ENCODE data around the gene PGAP1. TPM values are rescaled to one million over a fixed set of nuclear protein-coding genes. Genes with fewer than 3 reads are reported as not detected.

The PGAP1 gene
- total RNA-seq, 1 experiment from 2014 or later, result 6.1 TPM

GRCh38 chr2:196959734-196960338 is 33.3 kb upstream of the PGAP1 start:
- Histone ChIP-seq H3K36me3 (replicated peaks; ENCODE audit: control insufficient read depth, insufficient read depth, low read length) (no peaks in the 10 kb centered on the region), H3K27me3 (ENCODE audit: control insufficient read depth, insufficient read depth, low read length) (no peaks in the 10 kb centered on the region), H3K4me3 (ENCODE audit: insufficient read depth, low read depth, low read length) (no peak overlapping the region)
- DNase-seq, result no peak

- Histone ChIP-seq H3K36me3 (replicated peaks; ENCODE audit: control insufficient read depth, insufficient read depth, low read length) (no peaks in the 10 kb centered on the region), H3K4me3 (ENCODE audit: insufficient read depth, low read depth, low read length) (no peak overlapping the region), H3K27me3 (ENCODE audit: control insufficient read depth, insufficient read depth, low read length) (no peaks in the 10 kb centered on the region)
- DNase-seq, result no peak
Observed at GRCh38 chr2:196959281-196959680, 32.8 kb upstream of the PGAP1 start.

GRCh38 chr2:196957881-196958525 is 31.5 kb upstream of the PGAP1 start:
- no peaks in the 10 kb centered on the region for H3K36me3 ChIP-seq (replicated peaks; ENCODE audit: control insufficient read depth, insufficient read depth, low read length)
- no peak overlapping the region for H3K4me3 ChIP-seq (ENCODE audit: insufficient read depth, low read depth, low read length)
- no peak for DNase-seq
- no peaks in the 10 kb centered on the region for H3K27me3 ChIP-seq (ENCODE audit: control insufficient read depth, insufficient read depth, low read length)

GRCh38 chr2:196957442-196957841 is 30.9 kb upstream of the PGAP1 start:
- no peaks in the 10 kb centered on the region for H3K36me3 ChIP-seq (replicated peaks; ENCODE audit: control insufficient read depth, insufficient read depth, low read length)
- no peak for DNase-seq

GRCh38 chr2:196956069-196956468 is 29.6 kb upstream of the PGAP1 start:
- no peak overlapping the region for H3K4me3 ChIP-seq (ENCODE audit: insufficient read depth, low read depth, low read length)
- no peaks in the 10 kb centered on the region for H3K27me3 ChIP-seq (ENCODE audit: control insufficient read depth, insufficient read depth, low read length)
- DNase-seq, result no peak
- H3K36me3 ChIP-seq (replicated peaks; ENCODE audit: control insufficient read depth, insufficient read depth, low read length), result no peaks in the 10 kb centered on the region

More at GRCh38 chr2:196957442-196957841, 30.9 kb upstream of the PGAP1 start:
- Histone ChIP-seq H3K27me3 (ENCODE audit: control insufficient read depth, insufficient read depth, low read length) (no peaks in the 10 kb centered on the region), H3K4me3 (ENCODE audit: insufficient read depth, low read depth, low read length) (no peak overlapping the region)

- DNase-seq, result no peak
- no peaks in the 10 kb centered on the region for H3K27me3 ChIP-seq (ENCODE audit: control insufficient read depth, insufficient read depth, low read length)
- no peak overlapping the region for H3K4me3 ChIP-seq (ENCODE audit: insufficient read depth, low read depth, low read length)
- no peaks in the 10 kb centered on the region for H3K36me3 ChIP-seq (replicated peaks; ENCODE audit: control insufficient read depth, insufficient read depth, low read length)
Observed at GRCh38 chr2:196955036-196955435, 28.5 kb upstream of the PGAP1 start.

GRCh38 chr2:196954001-196954400 is 27.5 kb upstream of the PGAP1 start:
- no peak for DNase-seq
- Histone ChIP-seq H3K27me3 (ENCODE audit: control insufficient read depth, insufficient read depth, low read length) (no peaks in the 10 kb centered on the region), H3K36me3 (replicated peaks; ENCODE audit: control insufficient read depth, insufficient read depth, low read length) (no peaks in the 10 kb centered on the region), H3K4me3 (ENCODE audit: insufficient read depth, low read depth, low read length) (no peak overlapping the region)

GRCh38 chr2:196952936-196953335 is 26.4 kb upstream of the PGAP1 start:
- Histone ChIP-seq H3K27me3 (ENCODE audit: control insufficient read depth, insufficient read depth, low read length) (no peaks in the 10 kb centered on the region), H3K36me3 (replicated peaks; ENCODE audit: control insufficient read depth, insufficient read depth, low read length) (no peaks in the 10 kb centered on the region), H3K4me3 (ENCODE audit: insufficient read depth, low read depth, low read length) (no peak overlapping the region)
- no peak for DNase-seq

GRCh38 chr2:196951973-196952372 is 25.5 kb upstream of the PGAP1 start:
- no peak for DNase-seq
- Histone ChIP-seq H3K36me3 (replicated peaks; ENCODE audit: control insufficient read depth, insufficient read depth, low read length) (no peaks in the 10 kb centered on the region), H3K4me3 (ENCODE audit: insufficient read depth, low read depth, low read length) (no peak overlapping the region), H3K27me3 (ENCODE audit: control insufficient read depth, insufficient read depth, low read length) (no peaks in the 10 kb centered on the region)

GRCh38 chr2:196949116-196949515 is 22.6 kb upstream of the PGAP1 start:
- Histone ChIP-seq H3K27me3 (ENCODE audit: control insufficient read depth, insufficient read depth, low read length) (no peaks in the 10 kb centered on the region), H3K36me3 (replicated peaks; ENCODE audit: control insufficient read depth, insufficient read depth, low read length) (no peaks in the 10 kb centered on the region), H3K4me3 (ENCODE audit: insufficient read depth, low read depth, low read length) (no peak overlapping the region)
- no peak for DNase-seq

GRCh38 chr2:196944570-196944969 is 18.1 kb upstream of the PGAP1 start:
- peak; percentile 7 for DNase-seq
- Histone ChIP-seq H3K27me3 (ENCODE audit: control insufficient read depth, insufficient read depth, low read length) (no peaks in the 10 kb centered on the region), H3K36me3 (replicated peaks; ENCODE audit: control insufficient read depth, insufficient read depth, low read length) (no peaks in the 10 kb centered on the region), H3K4me3 (ENCODE audit: insufficient read depth, low read depth, low read length) (no peak overlapping the region)

GRCh38 chr2:196941398-196942078 is 15.0 kb upstream of the PGAP1 start:
- no peak overlapping the region for H3K4me3 ChIP-seq (ENCODE audit: insufficient read depth, low read depth, low read length)
- no peaks in the 10 kb centered on the region for H3K27me3 ChIP-seq (ENCODE audit: control insufficient read depth, insufficient read depth, low read length)
- DNase-seq, result no peak
- no peaks in the 10 kb centered on the region for H3K36me3 ChIP-seq (replicated peaks; ENCODE audit: control insufficient read depth, insufficient read depth, low read length)

GRCh38 chr2:196939371-196939770 is 12.9 kb upstream of the PGAP1 start:
- DNase-seq, result no peak
- H3K27me3 ChIP-seq (ENCODE audit: control insufficient read depth, insufficient read depth, low read length), result no peaks in the 10 kb centered on the region
- H3K4me3 ChIP-seq (ENCODE audit: insufficient read depth, low read depth, low read length), result no peak overlapping the region
- H3K36me3 ChIP-seq (replicated peaks; ENCODE audit: control insufficient read depth, insufficient read depth, low read length), result no peaks in the 10 kb centered on the region

- no peak for DNase-seq
- no peaks in the 10 kb centered on the region for H3K36me3 ChIP-seq (replicated peaks; ENCODE audit: control insufficient read depth, insufficient read depth, low read length)
- no peaks in the 10 kb centered on the region for H3K27me3 ChIP-seq (ENCODE audit: control insufficient read depth, insufficient read depth, low read length)
- H3K4me3 ChIP-seq (ENCODE audit: insufficient read depth, low read depth, low read length), result no peak overlapping the region
Observed at GRCh38 chr2:196935432-196935831, 8.9 kb upstream of the PGAP1 start.

- no peak for DNase-seq
- Histone ChIP-seq H3K4me3 (ENCODE audit: insufficient read depth, low read depth, low read length) (no peak overlapping the region), H3K27me3 (ENCODE audit: control insufficient read depth, insufficient read depth, low read length) (no peaks in the 10 kb centered on the region), H3K36me3 (replicated peaks; ENCODE audit: control insufficient read depth, insufficient read depth, low read length) (no peaks in the 10 kb centered on the region)
Observed at GRCh38 chr2:196934672-196935071, 8.2 kb upstream of the PGAP1 start.

All from H7 (cell line).